Activated CD8-positive, alpha-beta T cell treated with anti-CD3 and anti-CD28 coated beads, Interleukin-2, amount 10 ng/mL, durations not matched to agents 7 days and 5 days (primary cell): ENCODE measurements around the gene FRAS1. TPM values are rescaled to one million over a fixed set of nuclear protein-coding genes. Genes with fewer than 3 reads are reported as not detected.
"Not testable (repeated sequence)": the region's sequence is repeated elsewhere in the genome, so short reads cannot be mapped to it uniquely, and the experiment has no call there.

Experiments used
- ATAC-seq: fragments of 150-1000 bp; cut with Tn5 transposase; one replicate; pipeline ENCODE4 v1.10.0; 2021; ENCODE audit warnings: moderate library complexity
- CTCF ChIA-PET: fragments of 350-600 bp; sonication (Branson Sonifier 250); formaldehyde crosslinking; loops from one replicate; lab custom pipeline; 2021; ENCODE audit warnings: antibody characterized with exemption; lab: Charles Lee
- POLR2A ChIA-PET: fragments of 350-600 bp; sonication (Branson Sonifier 250); formaldehyde crosslinking; loops from one replicate; lab custom pipeline; 2021; ENCODE audit warnings: antibody characterized with exemption; lab: Charles Lee
- DNase-seq: peaks from one replicate; pipeline ENCODE4 v3.0.0-alpha.2; 2020
- H3K27ac Mint-ChIP-seq: one replicate; pipeline ENCODE4 v1.8.0; 2021; ENCODE audit warnings: mild to moderate bottlenecking, mixed read lengths
- H3K27me3 Mint-ChIP-seq: one replicate; pipeline ENCODE4 v1.8.0; 2021; ENCODE audit warnings: low read depth, mixed read lengths
- H3K36me3 Mint-ChIP-seq: one replicate; pipeline ENCODE4 v1.8.0; 2021; ENCODE audit warnings: low read depth, mixed read lengths
- H3K4me1 Mint-ChIP-seq: one replicate; pipeline ENCODE4 v1.8.0; 2021; ENCODE audit warnings: low read depth, mixed read lengths
- H3K4me3 Mint-ChIP-seq: one replicate; pipeline ENCODE4 v1.8.0; 2021; ENCODE audit warnings: mild to moderate bottlenecking, mixed read lengths
- H3K9me3 Mint-ChIP-seq: one replicate; pipeline ENCODE4 v1.8.0; 2022; ENCODE audit warnings: mixed read lengths; ENCODE audit not compliant: insufficient read depth
- total RNA-seq, 2 experiments: library from RNA; stranded (reverse); gene quantifications; one replicate each; pipeline ENCODE4 v1.2.3, GENCODE V29; 2021

Gene FRAS1
- total RNA-seq, 2 experiments from 2014 or later, result 0.08 TPM; not detected in 1

- ChIA-PET CTCF (no interaction called here), POLR2A (no interaction called here)
- Mint-ChIP-seq H3K27ac (no peak overlapping the region), H3K4me1 (no peaks in the 10 kb centered on the region), H3K4me3 (no peak overlapping the region), H3K9me3 (no peaks in the 10 kb centered on the region), H3K36me3 (no peaks in the 10 kb centered on the region), H3K27me3 (peaks cover 5% of the 10 kb centered on the region)
- ATAC-seq, result no peak
- DNase-seq, result no peak
These were observed 128.0 kb downstream of the FRAS1 start for GRCh38 chr4:78185117-78185516.

- CTCF ChIA-PET, result no interaction called here
- Mint-ChIP-seq H3K4me1 (no peaks in the 10 kb centered on the region), H3K36me3 (no peaks in the 10 kb centered on the region), H3K27me3 (peaks cover 5% of the 10 kb centered on the region), H3K4me3 (no peak overlapping the region), H3K27ac (no peak overlapping the region), H3K9me3 (no peaks in the 10 kb centered on the region)
- ATAC-seq (no peak), DNase-seq (no peak)
- POLR2A ChIA-PET, result no interaction called here
These were observed 129.7 kb downstream of the FRAS1 start for GRCh38 chr4:78186597-78187543.

- no peak for DNase-seq
- no peak for ATAC-seq
- ChIA-PET POLR2A (no interaction called here), CTCF (no interaction called here)
- Mint-ChIP-seq H3K27me3 (peaks cover 5% of the 10 kb centered on the region), H3K4me3 (no peak overlapping the region), H3K9me3 (no peaks in the 10 kb centered on the region), H3K36me3 (no peaks in the 10 kb centered on the region), H3K4me1 (no peaks in the 10 kb centered on the region), H3K27ac (no peak overlapping the region)
These were observed 132.9 kb downstream of the FRAS1 start for GRCh38 chr4:78190068-78190467.

GRCh38 chr4:78190595-78190994 is 133.5 kb downstream of the FRAS1 start:
- ChIA-PET CTCF (no interaction called here), POLR2A (no interaction called here)
- H3K27ac Mint-ChIP-seq, result no peak overlapping the region
- no peak for DNase-seq
- H3K9me3 Mint-ChIP-seq, result no peaks in the 10 kb centered on the region
- H3K36me3 Mint-ChIP-seq, result no peaks in the 10 kb centered on the region
- no peak for ATAC-seq
- H3K4me3 Mint-ChIP-seq, result no peak overlapping the region
- H3K4me1 Mint-ChIP-seq, result no peaks in the 10 kb centered on the region
- H3K27me3 Mint-ChIP-seq, result peaks cover 5% of the 10 kb centered on the region

- ATAC-seq (no peak), DNase-seq (no peak)
- Mint-ChIP-seq H3K9me3 (no peaks in the 10 kb centered on the region), H3K27ac (no peak overlapping the region), H3K4me3 (no peak overlapping the region), H3K27me3 (peaks cover under 1% of the 10 kb centered on the region), H3K4me1 (no peaks in the 10 kb centered on the region), H3K36me3 (no peaks in the 10 kb centered on the region)
- ChIA-PET CTCF (no interaction called here), POLR2A (no interaction called here)
These were observed 140.8 kb downstream of the FRAS1 start for GRCh38 chr4:78197947-78198346.

- no peak overlapping the region for H3K27ac Mint-ChIP-seq
- DNase-seq (no peak), ATAC-seq (no peak)
- peaks cover 2% of the 10 kb centered on the region for H3K27me3 Mint-ChIP-seq
- H3K36me3 Mint-ChIP-seq, result no peaks in the 10 kb centered on the region
- ChIA-PET CTCF (no interaction called here), POLR2A (no interaction called here)
- H3K4me3 Mint-ChIP-seq, result no peak overlapping the region
- no peaks in the 10 kb centered on the region for H3K9me3 Mint-ChIP-seq
- no peaks in the 10 kb centered on the region for H3K4me1 Mint-ChIP-seq
These were observed 142.9 kb downstream of the FRAS1 start for GRCh38 chr4:78199984-78200383.

GRCh38 chr4:78200949-78201348 is 143.8 kb downstream of the FRAS1 start:
- H3K36me3 Mint-ChIP-seq, result no peaks in the 10 kb centered on the region
- H3K4me1 Mint-ChIP-seq, result no peaks in the 10 kb centered on the region
- no peak overlapping the region for H3K4me3 Mint-ChIP-seq
- ChIA-PET POLR2A (no interaction called here), CTCF (no interaction called here)
- DNase-seq (no peak), ATAC-seq (no peak)
- H3K27ac Mint-ChIP-seq, result no peak overlapping the region
- peaks cover 2% of the 10 kb centered on the region for H3K27me3 Mint-ChIP-seq
- H3K9me3 Mint-ChIP-seq, result no peaks in the 10 kb centered on the region

- no peak overlapping the region for H3K27ac Mint-ChIP-seq
These were observed 147.1 kb downstream of the FRAS1 start for GRCh38 chr4:78204176-78204575.

GRCh38 chr4:78205591-78205990 is 148.5 kb downstream of the FRAS1 start:
- no peaks in the 10 kb centered on the region for H3K9me3 Mint-ChIP-seq
- POLR2A ChIA-PET, result no interaction called here
- no peak overlapping the region for H3K4me3 Mint-ChIP-seq
- H3K36me3 Mint-ChIP-seq, result no peaks in the 10 kb centered on the region
- no peaks in the 10 kb centered on the region for H3K4me1 Mint-ChIP-seq
- ATAC-seq (no peak), DNase-seq (no peak)
- peaks cover 4% of the 10 kb centered on the region for H3K27me3 Mint-ChIP-seq
- no peak overlapping the region for H3K27ac Mint-ChIP-seq
- CTCF ChIA-PET, result no interaction called here

More at GRCh38 chr4:78204176-78204575, 147.1 kb downstream of the FRAS1 start:
- ChIA-PET CTCF (no interaction called here), POLR2A (no interaction called here)
- Mint-ChIP-seq H3K4me1 (no peaks in the 10 kb centered on the region), H3K4me3 (no peak overlapping the region), H3K9me3 (no peaks in the 10 kb centered on the region), H3K27me3 (peaks cover 4% of the 10 kb centered on the region), H3K36me3 (no peaks in the 10 kb centered on the region)
- no peak for ATAC-seq
- no peak for DNase-seq

- ChIA-PET POLR2A (no interaction called here), CTCF (no interaction called here)
- Mint-ChIP-seq H3K36me3 (no peaks in the 10 kb centered on the region), H3K27me3 (peaks cover 4% of the 10 kb centered on the region), H3K4me1 (no peaks in the 10 kb centered on the region), H3K4me3 (no peak overlapping the region), H3K27ac (no peak overlapping the region), H3K9me3 (no peaks in the 10 kb centered on the region)
- DNase-seq (no peak), ATAC-seq (no peak)
These were observed 150.4 kb downstream of the FRAS1 start for GRCh38 chr4:78207541-78207940.

- Mint-ChIP-seq H3K4me3 (no peak overlapping the region), H3K36me3 (no peaks in the 10 kb centered on the region), H3K27ac (no peak overlapping the region), H3K9me3 (no peaks in the 10 kb centered on the region), H3K27me3 (peaks cover 4% of the 10 kb centered on the region), H3K4me1 (no peaks in the 10 kb centered on the region)
- no peak for ATAC-seq
- POLR2A ChIA-PET, result no interaction called here
- CTCF ChIA-PET, result no interaction called here
- no peak for DNase-seq
These were observed 150.8 kb downstream of the FRAS1 start for GRCh38 chr4:78207951-78208350.

GRCh38 chr4:78208896-78209295 is 151.8 kb downstream of the FRAS1 start:
- POLR2A ChIA-PET, H3K9me3 Mint-ChIP-seq, ATAC-seq, H3K4me3 Mint-ChIP-seq, H3K27ac Mint-ChIP-seq, H3K4me1 Mint-ChIP-seq, DNase-seq, H3K36me3 Mint-ChIP-seq, H3K27me3 Mint-ChIP-seq, CTCF ChIA-PET: not testable (repeated sequence)
